Stimulated activated memory B cell treated with anti-CD40 and anti-IgM and Interleukin-4, amounts not matched to agents 10 μg/mL and 1 μg/mL and 100 μg/mL, for 72 hours (primary cell): ENCODE measurements around the gene CLCN3.
A peak's percentile ranks its signal among the peaks of the same experiment; 100 is the strongest.
"Not testable (repeated sequence)": the region's sequence is repeated elsewhere in the genome, so short reads cannot be mapped to it uniquely, and the experiment has no call there.

Experiments used
- ATAC-seq: fragments of 150-1000 bp; cut with Tn5 transposase; 2 replicates; pipeline ENCODE4 v1.10.0; 2021
- H3K27ac Mint-ChIP-seq: one replicate; pipeline ENCODE4 v1.8.0; 2022; ENCODE audit warnings: mild to moderate bottlenecking, mixed read lengths
- H3K27me3 Mint-ChIP-seq: one replicate; pipeline ENCODE4 v1.8.0; 2022; ENCODE audit warnings: mixed read lengths
- H3K36me3 Mint-ChIP-seq: one replicate; pipeline ENCODE4 v1.8.0; 2022; ENCODE audit warnings: mixed read lengths
- H3K4me1 Mint-ChIP-seq: one replicate; pipeline ENCODE4 v1.8.0; 2022; ENCODE audit warnings: mixed read lengths
- H3K4me3 Mint-ChIP-seq: one replicate; pipeline ENCODE4 v1.8.0; 2022; ENCODE audit warnings: mild to moderate bottlenecking, moderate library complexity, mixed read lengths
- H3K9me3 Mint-ChIP-seq: one replicate; pipeline ENCODE4 v1.8.0; 2022; ENCODE audit warnings: mixed read lengths

The CLCN3 gene

GRCh38 chr4:169678951-169679591, 58.7 kb downstream of the CLCN3 start:
- not testable (repeated sequence) for ATAC-seq, H3K27ac Mint-ChIP-seq, H3K4me3 Mint-ChIP-seq, H3K9me3 Mint-ChIP-seq, H3K27me3 Mint-ChIP-seq, H3K4me1 Mint-ChIP-seq
- H3K36me3 Mint-ChIP-seq: peaks cover 19% of the 10 kb centered on the region

GRCh38 chr4:169682372-169683047, 62.1 kb downstream of the CLCN3 start:
- Mint-ChIP-seq H3K4me3 (no peak overlapping the region), H3K36me3 (peaks cover 30% of the 10 kb centered on the region), H3K27ac (no peak overlapping the region), H3K4me1 (no peaks in the 10 kb centered on the region), H3K9me3 (no peaks in the 10 kb centered on the region), H3K27me3 (no peaks in the 10 kb centered on the region)
- ATAC-seq: no peak

- Mint-ChIP-seq H3K27me3 (no peaks in the 10 kb centered on the region), H3K9me3 (no peaks in the 10 kb centered on the region), H3K4me3 (no peak overlapping the region), H3K27ac (no peak overlapping the region), H3K36me3 (peaks cover 26% of the 10 kb centered on the region), H3K4me1 (no peaks in the 10 kb centered on the region)
- no peak for ATAC-seq
Measured at GRCh38 chr4:169689681-169690080, 69.3 kb downstream of the CLCN3 start.

- no peaks in the 10 kb centered on the region for H3K27me3 Mint-ChIP-seq
- H3K4me1 Mint-ChIP-seq: no peaks in the 10 kb centered on the region
- ATAC-seq: no peak
- H3K9me3 Mint-ChIP-seq: no peaks in the 10 kb centered on the region
- no peak overlapping the region for H3K4me3 Mint-ChIP-seq
- peaks cover 25% of the 10 kb centered on the region for H3K36me3 Mint-ChIP-seq
- no peak overlapping the region for H3K27ac Mint-ChIP-seq
Measured at GRCh38 chr4:169690787-169691186, 70.4 kb downstream of the CLCN3 start.

GRCh38 chr4:169698331-169698730, 78.0 kb downstream of the CLCN3 start:
- no peak for ATAC-seq
- H3K4me1 Mint-ChIP-seq: peaks cover 7% of the 10 kb centered on the region
- peak overlapping the region; percentile 16 for H3K27ac Mint-ChIP-seq
- no peaks in the 10 kb centered on the region for H3K9me3 Mint-ChIP-seq
- no peaks in the 10 kb centered on the region for H3K27me3 Mint-ChIP-seq
- no peak overlapping the region for H3K4me3 Mint-ChIP-seq
- H3K36me3 Mint-ChIP-seq: peaks cover 35% of the 10 kb centered on the region

- Mint-ChIP-seq H3K27ac (no peak overlapping the region), H3K9me3 (no peaks in the 10 kb centered on the region)
- ATAC-seq: no peak
Measured at GRCh38 chr4:169707958-169708643, 87.7 kb downstream of the CLCN3 start.

GRCh38 chr4:169715826-169716225, 95.4 kb downstream of the CLCN3 start:
- Mint-ChIP-seq H3K4me3 (no peak overlapping the region), H3K27ac (no peak overlapping the region), H3K9me3 (no peaks in the 10 kb centered on the region), H3K27me3 (no peaks in the 10 kb centered on the region), H3K4me1 (no peaks in the 10 kb centered on the region), H3K36me3 (peaks cover 51% of the 10 kb centered on the region)
- ATAC-seq: no peak

More at GRCh38 chr4:169707958-169708643, 87.7 kb downstream of the CLCN3 start:
- H3K4me3 Mint-ChIP-seq: no peak overlapping the region
- H3K4me1 Mint-ChIP-seq: no peaks in the 10 kb centered on the region
- peaks cover 48% of the 10 kb centered on the region for H3K36me3 Mint-ChIP-seq
- H3K27me3 Mint-ChIP-seq: no peaks in the 10 kb centered on the region

- Mint-ChIP-seq H3K27ac (no peak overlapping the region), H3K36me3 (peaks cover 46% of the 10 kb centered on the region), H3K4me1 (no peaks in the 10 kb centered on the region), H3K9me3 (no peaks in the 10 kb centered on the region), H3K4me3 (no peak overlapping the region), H3K27me3 (no peaks in the 10 kb centered on the region)
- no peak for ATAC-seq
Measured at GRCh38 chr4:169716677-169717076, 96.3 kb downstream of the CLCN3 start.

GRCh38 chr4:169720529-169720928, 100.2 kb downstream of the CLCN3 start:
- no peak for ATAC-seq
- Mint-ChIP-seq H3K27ac (no peak overlapping the region), H3K36me3 (peaks cover 29% of the 10 kb centered on the region), H3K27me3 (no peaks in the 10 kb centered on the region), H3K4me3 (no peak overlapping the region), H3K9me3 (no peaks in the 10 kb centered on the region), H3K4me1 (no peaks in the 10 kb centered on the region)

GRCh38 chr4:169723207-169723965, 103.0 kb downstream of the CLCN3 start:
- H3K4me3 Mint-ChIP-seq: no peak overlapping the region
- no peaks in the 10 kb centered on the region for H3K4me1 Mint-ChIP-seq
- no peaks in the 10 kb centered on the region for H3K9me3 Mint-ChIP-seq
- peaks cover 19% of the 10 kb centered on the region for H3K36me3 Mint-ChIP-seq
- H3K27ac Mint-ChIP-seq: no peak overlapping the region
- no peak for ATAC-seq
- H3K27me3 Mint-ChIP-seq: no peaks in the 10 kb centered on the region

GRCh38 chr4:169724260-169724659, 103.9 kb downstream of the CLCN3 start:
- no peak overlapping the region for H3K27ac Mint-ChIP-seq
- peaks cover 13% of the 10 kb centered on the region for H3K36me3 Mint-ChIP-seq
- no peaks in the 10 kb centered on the region for H3K9me3 Mint-ChIP-seq
- H3K4me3 Mint-ChIP-seq: no peak overlapping the region
- no peak for ATAC-seq
- H3K4me1 Mint-ChIP-seq: no peaks in the 10 kb centered on the region
- no peaks in the 10 kb centered on the region for H3K27me3 Mint-ChIP-seq

- Mint-ChIP-seq H3K27me3 (no peaks in the 10 kb centered on the region), H3K27ac (no peak overlapping the region), H3K36me3 (peaks cover 18% of the 10 kb centered on the region), H3K4me3 (no peak overlapping the region), H3K9me3 (no peaks in the 10 kb centered on the region), H3K4me1 (no peaks in the 10 kb centered on the region)
- no peak for ATAC-seq
Measured at GRCh38 chr4:169727616-169728015, 107.2 kb downstream of the CLCN3 start.

GRCh38 chr4:169730564-169730963, 110.2 kb downstream of the CLCN3 start:
- no peak for ATAC-seq
- Mint-ChIP-seq H3K4me3 (no peak overlapping the region), H3K9me3 (no peaks in the 10 kb centered on the region), H3K27ac (no peak overlapping the region), H3K27me3 (no peaks in the 10 kb centered on the region), H3K36me3 (peaks cover 29% of the 10 kb centered on the region), H3K4me1 (no peaks in the 10 kb centered on the region)

GRCh38 chr4:169738604-169739003, 118.2 kb downstream of the CLCN3 start:
- H3K36me3 Mint-ChIP-seq: peaks cover 46% of the 10 kb centered on the region
- ATAC-seq, H3K4me1 Mint-ChIP-seq, H3K27me3 Mint-ChIP-seq, H3K4me3 Mint-ChIP-seq, H3K27ac Mint-ChIP-seq, H3K9me3 Mint-ChIP-seq: not testable (repeated sequence)

GRCh38 chr4:169741569-169741968, 121.2 kb downstream of the CLCN3 start:
- Mint-ChIP-seq H3K27me3 (no peaks in the 10 kb centered on the region), H3K27ac (no peak overlapping the region), H3K4me3 (no peak overlapping the region), H3K9me3 (no peaks in the 10 kb centered on the region), H3K36me3 (peaks cover 43% of the 10 kb centered on the region), H3K4me1 (no peaks in the 10 kb centered on the region)
- no peak for ATAC-seq
